Muscle of arm (tissue), 12 donors: ENCODE results near the gene FOXD4L1. TPM values are rescaled to one million over a fixed set of nuclear protein-coding genes. Genes with fewer than 3 reads are reported as not detected.
"Not testable (repeated sequence)": the region's sequence is repeated elsewhere in the genome, so short reads cannot be mapped to it uniquely, and the experiment has no call there.

Source experiments
- DNase-seq: peaks from one replicate; pipeline ENCODE4 v3.0.0-alpha.2; 2013
- polyA plus RNA-seq, 12 donors: library from polyadenylated mRNA; unstranded; fragments of 120-200 nt; gene quantifications; one replicate each; pipeline ENCODE4 v1.2.1, GENCODE V29; 2013; ENCODE audit not compliant: insufficient read length in 12 of 12

Gene FOXD4L1
- polyA plus RNA-seq, 12 donors, result 1.2 to 3.4 (median 2.4) TPM; not detected in 2

GRCh38 chr2:113517025-113517424 is 18.6 kb downstream of the FOXD4L1 start:
- DNase-seq, result not testable (repeated sequence)

- not testable (repeated sequence) for DNase-seq
Observed at GRCh38 chr2:113520837-113521236, 22.4 kb downstream of the FOXD4L1 start.

- not testable (repeated sequence) for DNase-seq
Observed at GRCh38 chr2:113521492-113521891, 23.0 kb downstream of the FOXD4L1 start.

GRCh38 chr2:113524986-113525385 is 26.5 kb downstream of the FOXD4L1 start:
- DNase-seq, result not testable (repeated sequence)

GRCh38 chr2:113527350-113528045 is 29.0 kb downstream of the FOXD4L1 start:
- not testable (repeated sequence) for DNase-seq

GRCh38 chr2:113528126-113528525 is 29.7 kb downstream of the FOXD4L1 start:
- not testable (repeated sequence) for DNase-seq

- DNase-seq, result not testable (repeated sequence)
Observed at GRCh38 chr2:113528904-113529303, 30.4 kb downstream of the FOXD4L1 start.

- DNase-seq, result not testable (repeated sequence)
Observed at GRCh38 chr2:113532991-113533390, 34.5 kb downstream of the FOXD4L1 start.

- DNase-seq, result not testable (repeated sequence)
Observed at GRCh38 chr2:113536573-113536972, 38.1 kb downstream of the FOXD4L1 start.

- not testable (repeated sequence) for DNase-seq
Observed at GRCh38 chr2:113540834-113541203, 42.4 kb downstream of the FOXD4L1 start.

GRCh38 chr2:113541204-113541975 is 42.9 kb downstream of the FOXD4L1 start:
- not testable (repeated sequence) for DNase-seq

- DNase-seq, result not testable (repeated sequence)
Observed at GRCh38 chr2:113541976-113542485, 43.6 kb downstream of the FOXD4L1 start.

GRCh38 chr2:113542529-113542928 is 44.1 kb downstream of the FOXD4L1 start:
- DNase-seq, result not testable (repeated sequence)

Other genes starting within 250 kb of the FOXD4L1 start
- gene PAX8, start 219.7 kb upstream of the FOXD4L1 start, polyA plus RNA-seq, result 10 to 100 TPM in 1 of 12 donors, 1 to 10 TPM in 8, under 1 TPM in 2, not detected in 1; 0.52 to 18.1 (median 2.0) TPM
- gene ZNG1B, start 61.0 kb upstream of the FOXD4L1 start, polyA plus RNA-seq, result 10 to 100 TPM in 11 of 12 donors, not detected in 1; 32.7 to 48.2 (median 40.7) TPM
- gene RABL2A, start 128.6 kb downstream of the FOXD4L1 start, polyA plus RNA-seq, result 100 to 1,000 TPM in 1 of 12 donors, 10 to 100 TPM in 11; 12.1 to 262 (median 17.7) TPM